ENCODE measurements around the gene PALLD. TPM values are rescaled to one million over a fixed set of nuclear protein-coding genes. Genes with fewer than 3 reads are reported as not detected.

Gene PALLD
- total and polyA plus RNA-seq, 2 of the 8 experiments (the other 6 are each of a cell fraction or from before 2014, with no cell fraction given): 10.5 to 25.0 TPM

- H3K23me2 ChIP-seq (ENCODE audit: low read depth, low read length): no peaks in the 10 kb centered on the region
- H3K36me3 ChIP-seq (ENCODE audit: control insufficient read depth in 2 of 4, insufficient read depth in 4 of 4, low read length in 3 of 4): peaks cover 0 to 32% (median 14%) of the 10 kb centered on the region in 4 experiments; a peak in 5 of 8 replicates
- H2BK20ac ChIP-seq (ENCODE audit: low read length): no peak overlapping the region
- no peak overlapping the region for H2AFZ ChIP-seq (ENCODE audit: low read length)
- no peaks in the 10 kb centered on the region for H4K20me1 ChIP-seq (replicated peaks in 1 of 2; ENCODE audit: control insufficient read depth in 1 of 2, insufficient read depth in 2 of 2, low read length in 2 of 2)
- DNase-seq (ENCODE audit: low read depth in 1 of 2, low spot score in 2 of 2) (no peak), FAIRE-seq (no peak)
- no peak overlapping the region for H4K5ac ChIP-seq (ENCODE audit: insufficient read length, low read depth, low read length)
- no peak overlapping the region for H2BK15ac ChIP-seq (ENCODE audit: low read length)
- peaks cover 13 to 18% of the 10 kb centered on the region in 2 experiments; a peak in 3 of 4 replicates for H3K9me3 ChIP-seq (ENCODE audit: insufficient read depth in 2 of 2, low read depth in 1 of 2, low read length in 1 of 2)
- no peak overlapping the region for H4K8ac ChIP-seq (ENCODE audit: extremely low read depth, insufficient read depth, low read length)
- 87% methylated on average over 4 of the region's 4 CpGs; no CpG with 5 or more reads in 1 of the 2 experiments for WGBS, 2 experiments (ENCODE audit: extremely low coverage in 1 of 2, insufficient coverage in 1 of 2, insufficient read length in 1 of 2, insufficient replicate concordance in 2 of 2, low coverage in 1 of 2, low lambda C conversion rate in 2 of 2, missing lambda C conversion rate in 1 of 2)
- H4K91ac ChIP-seq (replicated peaks; ENCODE audit: insufficient read length, low read length): no peak overlapping the region
- no peak overlapping the region for H3K9ac ChIP-seq (replicated peaks in 1 of 4; ENCODE audit: extremely low read depth in 1 of 4, low read depth in 3 of 4, low read length in 3 of 4)
- no peak overlapping the region for H3K18ac ChIP-seq (ENCODE audit: extremely low read depth, low read length)
- POLR2A ChIA-PET (ENCODE audit: partially characterized antibody): no interaction called here
- no peak overlapping the region for H2BK5ac ChIP-seq (ENCODE audit: low read depth, low read length)
- no peak overlapping the region for H2BK12ac ChIP-seq (ENCODE audit: low read depth, low read length)
- no peak overlapping the region for H3K14ac ChIP-seq (ENCODE audit: insufficient read length)
- H3K79me2 ChIP-seq (ENCODE audit: control insufficient read depth in 1 of 2, insufficient read depth in 2 of 2, low read length in 2 of 2): no peaks in the 10 kb centered on the region
- CTCF ChIA-PET (ENCODE audit: partially characterized antibody): interaction anchor here (0.6 kb wide), 1 partner anchor 514 kb away, joined by 3 read pairs; no protein-coding TSS in a partner anchor
- no peak overlapping the region for H2AK5ac ChIP-seq (ENCODE audit: low read depth, low read length)
- no peaks in the 10 kb centered on the region for H3K27me3 ChIP-seq (replicated peaks in 1 of 4; ENCODE audit: control insufficient read depth in 3 of 4, extremely low read depth in 1 of 4, insufficient read depth in 3 of 4, low read length in 3 of 4)
- H2BK120ac ChIP-seq (replicated peaks; ENCODE audit: low read depth, low read length): no peak overlapping the region
- H3K79me1 ChIP-seq (ENCODE audit: low read depth, low read length): no peaks in the 10 kb centered on the region
- no peaks in the 10 kb centered on the region for H3K4me1 ChIP-seq (replicated peaks in 1 of 4; ENCODE audit: control insufficient read depth in 3 of 4, insufficient read depth in 4 of 4, low read length in 3 of 4)
- H3K4ac ChIP-seq (replicated peaks; ENCODE audit: insufficient read length, low read depth, low read length): no peak overlapping the region
- no peak overlapping the region for H3K4me2 ChIP-seq (ENCODE audit: insufficient read depth in 1 of 2, low read depth in 2 of 2, low read length in 2 of 2)
- no peak overlapping the region for H3K27ac ChIP-seq (ENCODE audit: low read depth, low read length)
- no peak overlapping the region for H3K23ac ChIP-seq (ENCODE audit: insufficient read length)
- no peak overlapping the region for H3K56ac ChIP-seq (replicated peaks; ENCODE audit: insufficient read length, low read depth, low read length)
- TF ChIP-seq RXRA (IDR thresholded peaks at IDR 0.05; ENCODE audit: insufficient read depth, low read depth, low read length) (no peak), GTF2F1 (IDR thresholded peaks at IDR 0.05; ENCODE audit: borderline replicate concordance, low read depth, low read length) (no peak)
- no peak overlapping the region for H3K4me3 ChIP-seq (ENCODE audit: extremely low read depth in 1 of 4, insufficient read depth in 2 of 4, low read depth in 3 of 4, low read length in 4 of 4)
These were observed 475.7 kb downstream of the PALLD start for GRCh38 chr4:168972596-168972995.

Small RNA genes lying within 50 kb of the gene (small RNA-seq; reads per million reads assigned to genes)
- not detected for gene RF00432 (ENCODE audit: insufficient read depth)
- not detected for gene RNU6-1336P (ENCODE audit: insufficient read depth)
- not detected for gene RNU6-853P (ENCODE audit: insufficient read depth)

Other genes starting within 250 kb of the PALLD start
- gene DDX60, start 178.3 kb upstream of the PALLD start, total RNA-seq (2021; fragmentation: NEBNext Ultra II Directional; extraction: Animal tissue kit (Norgen Biotek cat#: 25700)): 1.5 and 1.6 TPM in 2 replicates
- 0.53 and 1.00 TPM in 2 replicates for gene DDX60, start 178.3 kb upstream of the PALLD start, polyA plus RNA-seq (2011; rRNA removed)
- 0.88 and 1.5 TPM in 2 replicates for gene DDX60L, start 16.6 kb upstream of the PALLD start, total RNA-seq (2021; fragmentation: NEBNext Ultra II Directional; extraction: Animal tissue kit (Norgen Biotek cat#: 25700))
- 0.66 and 0.98 TPM in 2 replicates for gene DDX60L, start 16.6 kb upstream of the PALLD start, polyA plus RNA-seq (2011; rRNA removed)

Data from H1 (cell line).